ENCODE results near the gene ADRB2.

Gene ADRB2

DNA sequence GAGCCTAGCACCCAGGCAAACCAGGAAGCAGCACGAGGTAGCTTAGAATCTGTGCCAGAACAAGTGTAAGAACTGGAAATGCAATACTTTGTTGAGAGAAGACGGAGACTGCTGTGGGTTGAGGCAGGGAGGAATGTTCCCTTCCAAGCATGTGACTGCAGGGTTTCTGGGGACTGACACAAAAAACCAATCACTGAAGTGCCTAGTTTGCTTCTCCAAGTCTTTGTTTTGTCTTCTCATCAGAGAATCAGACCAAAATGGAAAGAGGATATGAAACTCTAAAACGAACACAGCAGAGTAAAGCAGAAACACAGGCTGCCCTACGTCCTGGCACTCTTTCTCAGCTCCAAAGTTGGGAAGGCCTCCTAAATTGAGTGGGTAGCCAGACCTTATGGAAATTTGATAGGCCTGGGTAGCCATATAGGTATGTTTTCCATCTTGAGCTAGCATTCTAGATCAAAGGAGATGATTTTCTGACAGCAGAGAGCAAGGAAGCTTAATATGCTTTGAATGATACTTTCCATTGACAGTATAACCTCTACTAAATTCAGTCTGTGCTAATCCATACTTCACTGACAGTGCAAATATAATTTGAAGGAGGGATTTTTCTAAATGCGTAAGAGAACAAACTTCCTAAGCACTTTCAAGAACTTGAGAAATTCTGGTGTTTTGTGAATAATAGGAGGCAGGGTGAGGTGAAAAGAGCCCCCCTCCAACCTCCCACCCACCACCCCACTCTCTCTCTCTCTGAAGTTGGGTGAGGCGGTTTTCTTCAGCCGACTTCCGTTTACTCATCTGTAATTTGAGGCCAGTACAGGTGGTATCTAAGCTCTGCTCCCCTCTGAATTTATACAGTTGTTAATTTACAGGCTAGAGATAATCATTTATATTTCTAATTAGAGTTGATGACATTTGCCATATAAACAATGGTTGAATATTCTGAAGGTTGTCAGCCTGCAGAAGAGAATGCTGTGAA is 5.5 kb downstream of the ADRB2 start:
- DNase-seq: no peak

GRCh38 chr5:148833122-148833521 is 6.7 kb downstream of the ADRB2 start:
- DNase-seq: no peak

GRCh38 chr5:148833925-148834324 is 7.5 kb downstream of the ADRB2 start:
- DNase-seq: no peak

GRCh38 chr5:148834689-148835088 is 8.3 kb downstream of the ADRB2 start:
- DNase-seq: no peak

- no peak for DNase-seq
These were observed 10.2 kb downstream of the ADRB2 start for GRCh38 chr5:148836272-148837250.

DNA sequence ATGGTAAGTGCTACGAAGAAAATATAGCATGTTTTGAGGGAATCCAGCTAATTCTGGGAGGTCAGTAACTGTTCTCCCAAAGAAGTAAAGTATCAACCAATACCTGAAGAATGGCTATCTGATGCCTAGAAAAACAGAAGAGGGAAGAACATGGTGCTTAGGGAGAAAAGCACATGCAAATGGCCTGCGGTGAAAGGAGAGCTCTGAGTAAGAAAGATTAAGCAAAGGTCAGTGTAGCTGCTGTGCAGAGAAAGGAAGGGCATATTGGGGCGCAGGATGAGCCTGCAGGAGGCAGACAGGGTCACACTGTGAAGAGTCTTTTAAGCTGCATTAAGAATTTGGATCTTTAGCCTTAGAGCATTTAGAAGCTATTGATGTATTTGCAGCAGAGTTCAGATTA is 11.0 kb downstream of the ADRB2 start:
- DNase-seq: no peak

DNA sequence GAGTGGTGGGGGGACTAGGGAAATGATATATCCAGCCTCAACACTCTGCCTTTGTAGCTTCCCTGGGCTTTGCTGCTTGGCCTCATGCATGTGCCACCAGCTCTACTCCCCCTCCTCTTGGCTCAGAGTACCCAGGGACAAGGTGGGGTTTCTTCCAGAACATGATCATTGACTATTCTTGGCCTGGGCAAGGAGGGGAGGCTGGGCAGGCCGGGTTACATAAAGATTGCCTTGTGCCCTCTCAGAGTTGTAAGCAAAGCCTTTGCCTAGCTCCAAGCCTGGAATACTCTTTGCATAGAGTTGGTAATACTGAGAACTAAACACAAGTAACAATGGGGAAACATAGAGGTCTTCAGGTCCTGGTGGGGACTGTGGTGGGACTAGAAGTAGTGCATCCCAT is 11.9 kb downstream of the ADRB2 start:
- no peak for DNase-seq

DNA sequence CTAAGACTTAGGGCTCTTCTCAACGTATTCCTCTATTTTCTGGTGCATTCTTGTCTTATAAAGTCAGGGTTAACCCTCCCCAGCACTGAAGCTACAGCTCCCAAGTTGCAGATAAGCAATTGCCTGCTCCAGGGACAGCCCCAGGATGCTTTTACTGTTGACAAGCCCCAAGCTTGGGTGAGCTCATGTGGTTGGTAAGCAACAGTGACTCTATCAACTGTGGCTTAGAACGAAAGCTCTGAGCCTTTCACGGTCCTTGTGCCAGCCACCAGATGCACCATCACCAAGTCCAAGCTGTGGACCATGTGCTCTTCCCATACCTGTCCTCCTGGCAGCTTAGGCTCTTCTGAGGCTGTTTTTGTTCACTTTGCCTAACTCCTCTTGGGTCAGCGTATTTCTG is 13.5 kb downstream of the ADRB2 start:
- no peak for DNase-seq

- no peak for DNase-seq
These were observed 14.1 kb downstream of the ADRB2 start for GRCh38 chr5:148840531-148840930.

GRCh38 chr5:148841519-148841918 is 15.1 kb downstream of the ADRB2 start:
- DNase-seq: no peak

GRCh38 chr5:148842161-148842560 is 15.8 kb downstream of the ADRB2 start:
- DNase-seq: no peak

- no peak for DNase-seq
These were observed 17.3 kb downstream of the ADRB2 start for GRCh38 chr5:148843510-148844318.

DNA sequence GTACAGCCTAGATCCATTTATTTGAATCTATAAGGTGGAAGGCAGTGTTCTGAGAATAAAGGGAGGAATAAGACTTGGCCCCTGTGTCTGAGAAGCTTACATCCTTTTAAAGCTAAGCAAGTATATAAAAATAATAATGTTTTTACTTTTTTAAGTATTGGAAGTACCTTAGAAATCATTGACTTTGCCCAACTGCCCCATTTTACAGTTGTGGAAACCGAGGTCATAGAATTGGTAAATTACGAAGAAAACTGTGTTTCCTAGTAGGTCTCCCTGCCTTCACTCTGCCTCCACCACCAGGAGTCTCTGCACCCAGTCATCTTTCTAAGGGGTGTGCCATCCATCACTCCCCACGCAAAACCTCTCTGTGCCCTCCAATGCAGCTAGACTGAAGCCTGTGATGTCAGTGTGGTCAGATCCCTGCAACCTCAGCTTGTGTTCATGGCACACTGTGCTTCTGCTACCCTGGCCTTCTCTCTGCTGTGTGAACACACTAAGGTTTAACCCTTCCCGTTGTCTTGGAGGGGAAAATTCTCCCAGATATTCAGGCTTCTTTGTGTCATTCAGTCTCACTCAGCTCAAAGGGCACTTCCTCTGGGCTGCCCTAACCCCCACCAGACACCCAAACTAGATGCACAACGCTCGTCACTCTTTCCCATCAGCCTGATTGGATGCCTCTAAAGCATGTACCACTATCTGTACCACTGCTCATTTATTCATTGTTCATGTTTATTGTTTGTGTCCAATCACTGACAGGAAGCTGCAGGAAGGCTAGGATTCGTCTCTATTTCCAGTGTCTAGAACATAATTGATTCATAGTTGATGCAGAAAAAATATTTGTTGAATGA is 18.2 kb downstream of the ADRB2 start:
- DNase-seq: no peak

- DNase-seq: no peak
These were observed 20.5 kb downstream of the ADRB2 start for GRCh38 chr5:148846930-148847329.

DNA sequence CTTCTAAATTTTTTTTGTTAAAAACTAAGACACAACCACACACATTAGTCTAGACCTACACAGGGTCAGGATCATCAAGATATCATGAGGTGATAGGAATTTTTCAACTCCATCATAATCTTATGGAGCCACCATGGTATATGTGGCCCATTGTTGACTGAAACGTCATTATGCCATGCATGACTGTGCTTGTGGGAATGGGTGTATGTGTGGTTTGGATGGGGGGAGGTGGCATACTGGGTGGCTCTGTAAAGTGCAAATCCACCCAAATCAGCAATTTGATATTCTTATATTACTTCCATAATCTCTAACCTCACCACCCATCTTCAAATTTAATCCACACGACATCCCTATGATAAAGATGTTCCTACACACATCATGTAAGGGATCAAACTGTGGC is 21.0 kb downstream of the ADRB2 start:
- DNase-seq: no peak

DNA sequence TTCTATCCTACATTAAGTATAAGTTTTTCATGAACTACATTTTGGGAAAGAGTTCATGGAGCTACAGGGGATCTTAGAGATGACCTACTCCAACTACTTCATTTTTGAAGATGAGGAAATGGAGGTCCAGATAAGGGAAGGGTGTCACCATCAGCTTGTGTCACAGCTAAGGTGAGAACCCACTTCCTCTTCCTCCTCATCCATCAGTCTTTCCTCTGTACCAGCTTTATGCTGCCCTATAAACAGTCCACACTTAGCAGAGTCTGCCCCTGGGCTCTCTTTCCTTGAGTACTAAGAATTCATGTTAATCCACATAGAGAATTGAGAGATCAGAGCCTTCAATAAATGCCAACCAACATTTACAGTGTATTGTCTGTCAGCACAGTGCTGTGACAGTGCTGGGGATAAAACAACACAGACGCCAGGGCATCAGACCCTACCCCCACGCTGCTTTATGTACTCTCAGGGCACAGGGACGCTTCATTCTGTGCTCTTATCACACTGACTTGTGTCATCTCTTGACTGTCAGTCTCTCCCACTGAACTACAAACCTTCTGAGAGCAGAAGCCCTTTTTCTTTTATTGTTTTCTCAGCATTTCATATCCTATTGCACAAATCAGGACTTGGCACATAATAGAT is 22.1 kb downstream of the ADRB2 start:
- DNase-seq: no peak

GRCh38 chr5:148849461-148849860 is 23.1 kb downstream of the ADRB2 start:
- peak in 1 of 2 donors; percentile 79 for DNase-seq

- DNase-seq: no peak
These were observed 24.4 kb downstream of the ADRB2 start for GRCh38 chr5:148850836-148851235.

DNA sequence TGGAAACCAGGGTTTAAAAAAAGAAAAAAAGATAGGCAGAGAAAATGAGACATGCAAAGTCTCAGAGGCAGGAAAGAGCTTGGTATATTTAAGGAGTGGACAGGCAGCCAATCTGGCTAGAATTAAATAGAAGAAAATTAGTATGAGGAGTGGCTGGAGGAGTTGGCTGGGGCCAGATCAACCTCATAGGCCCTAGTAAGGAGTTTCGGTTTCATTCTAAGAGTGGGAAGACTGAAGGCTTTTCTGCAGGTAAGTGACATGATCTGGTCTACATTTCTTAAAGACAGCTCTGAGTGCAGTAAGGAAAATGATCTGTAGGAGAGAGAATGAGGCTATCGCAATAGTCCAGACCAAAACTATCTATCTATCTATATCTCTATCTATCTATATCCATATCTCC is 27.5 kb downstream of the ADRB2 start:
- no peak for DNase-seq

GRCh38 chr5:148855249-148856008 is 29.0 kb downstream of the ADRB2 start:
- no peak for DNase-seq

DNA sequence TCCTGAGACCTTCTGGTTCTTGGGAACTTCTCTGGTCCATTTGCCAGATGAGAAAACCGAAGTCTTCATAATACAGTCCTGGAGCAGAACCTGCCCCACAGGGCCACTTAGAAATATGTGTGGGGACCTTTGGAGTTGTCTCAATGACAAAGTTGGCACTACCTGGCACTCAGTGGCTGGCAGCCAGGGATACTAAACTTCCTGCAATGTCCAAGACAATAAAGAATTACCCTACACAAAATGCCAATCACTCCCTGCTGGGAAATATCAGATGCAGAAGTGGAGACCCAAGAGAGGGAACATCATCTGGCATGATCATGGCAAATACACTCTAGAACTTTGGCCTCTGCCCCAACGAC is 29.6 kb downstream of the ADRB2 start:
- no peak for DNase-seq
